ENCODE measurements around the gene FMOD. TPM values are rescaled to one million over a fixed set of nuclear protein-coding genes. Genes with fewer than 3 reads are reported as not detected.

Gene FMOD
- 14.0 and 18.0 TPM in 2 replicates for polyA plus RNA-seq (2011; rRNA removed)
- 1.8 and 2.3 TPM in 2 replicates for polyA minus RNA-seq (2011; rRNA and poly(A)+ RNA removed)

DNA sequence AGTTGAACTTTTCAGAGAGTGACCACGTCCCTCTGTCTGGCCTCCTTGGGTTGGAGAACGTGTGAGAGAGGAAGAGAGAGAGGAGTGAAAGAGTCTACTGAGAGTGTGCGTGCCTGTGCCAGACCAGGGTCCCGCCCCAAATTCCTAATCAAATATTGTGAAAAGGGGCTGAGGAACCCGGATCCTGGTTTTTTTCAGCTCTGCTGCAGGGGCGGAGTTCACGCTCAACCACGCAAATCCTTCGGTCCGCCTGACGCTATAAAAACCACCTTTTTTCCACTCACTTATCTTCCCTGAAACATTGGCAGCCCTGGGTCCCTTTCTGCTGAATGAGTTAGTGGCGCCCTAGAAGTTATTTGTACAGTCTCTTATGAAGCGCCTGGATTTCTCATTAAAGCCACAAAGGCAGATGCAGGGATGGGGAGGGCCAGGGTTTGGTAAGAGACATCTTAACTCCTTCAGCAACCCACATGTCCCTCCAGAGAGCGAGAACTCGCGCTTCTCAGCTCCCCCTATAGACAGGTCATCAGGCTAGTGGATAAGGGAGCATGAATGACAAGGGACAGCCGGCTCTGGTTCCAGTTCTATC, at the start of gene FMOD:
TSS of gene FMOD (minus strand) at position 86 of the 589 bp plus-strand sequence. CDS start 2,852 bp downstream, outside the sequence.
- H3K27me3 ChIP-seq (ENCODE audit: control insufficient read depth, insufficient read depth, low read length), result peaks cover 7% of the 10 kb centered on the region
- H3K36me3 ChIP-seq (ENCODE audit: control insufficient read depth, insufficient read depth, low read length), result no peaks in the 10 kb centered on the region
- ChIA-PET CTCF (interaction anchor here (0.8 to 9.7 kb wide), 8 partner anchors 10 to 350 kb away, joined by 3 to 132 read pairs (median 4); no protein-coding TSS in a partner anchor), POLR2A (no interaction called here)
- H3K4me3 ChIP-seq (ENCODE audit: low read depth, low read length), result peak within 1 kb of the TSS; percentile 8; the same call in 1 of the 2 replicates
- DNase-seq (ENCODE audit: low read depth), result no peak
- TF ChIP-seq, protein P1, sequence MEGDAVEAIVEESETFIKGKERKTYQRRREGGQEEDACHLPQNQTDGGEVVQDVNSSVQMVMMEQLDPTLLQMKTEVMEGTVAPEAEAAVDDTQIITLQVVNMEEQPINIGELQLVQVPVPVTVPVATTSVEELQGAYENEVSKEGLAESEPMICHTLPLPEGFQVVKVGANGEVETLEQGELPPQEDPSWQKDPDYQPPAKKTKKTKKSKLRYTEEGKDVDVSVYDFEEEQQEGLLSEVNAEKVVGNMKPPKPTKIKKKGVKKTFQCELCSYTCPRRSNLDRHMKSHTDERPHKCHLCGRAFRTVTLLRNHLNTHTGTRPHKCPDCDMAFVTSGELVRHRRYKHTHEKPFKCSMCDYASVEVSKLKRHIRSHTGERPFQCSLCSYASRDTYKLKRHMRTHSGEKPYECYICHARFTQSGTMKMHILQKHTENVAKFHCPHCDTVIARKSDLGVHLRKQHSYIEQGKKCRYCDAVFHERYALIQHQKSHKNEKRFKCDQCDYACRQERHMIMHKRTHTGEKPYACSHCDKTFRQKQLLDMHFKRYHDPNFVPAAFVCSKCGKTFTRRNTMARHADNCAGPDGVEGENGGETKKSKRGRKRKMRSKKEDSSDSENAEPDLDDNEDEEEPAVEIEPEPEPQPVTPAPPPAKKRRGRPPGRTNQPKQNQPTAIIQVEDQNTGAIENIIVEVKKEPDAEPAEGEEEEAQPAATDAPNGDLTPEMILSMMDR (IDR thresholded peaks at IDR 0.05; ENCODE audit: insufficient read depth, low read depth, low read length), result no peak

DNA sequence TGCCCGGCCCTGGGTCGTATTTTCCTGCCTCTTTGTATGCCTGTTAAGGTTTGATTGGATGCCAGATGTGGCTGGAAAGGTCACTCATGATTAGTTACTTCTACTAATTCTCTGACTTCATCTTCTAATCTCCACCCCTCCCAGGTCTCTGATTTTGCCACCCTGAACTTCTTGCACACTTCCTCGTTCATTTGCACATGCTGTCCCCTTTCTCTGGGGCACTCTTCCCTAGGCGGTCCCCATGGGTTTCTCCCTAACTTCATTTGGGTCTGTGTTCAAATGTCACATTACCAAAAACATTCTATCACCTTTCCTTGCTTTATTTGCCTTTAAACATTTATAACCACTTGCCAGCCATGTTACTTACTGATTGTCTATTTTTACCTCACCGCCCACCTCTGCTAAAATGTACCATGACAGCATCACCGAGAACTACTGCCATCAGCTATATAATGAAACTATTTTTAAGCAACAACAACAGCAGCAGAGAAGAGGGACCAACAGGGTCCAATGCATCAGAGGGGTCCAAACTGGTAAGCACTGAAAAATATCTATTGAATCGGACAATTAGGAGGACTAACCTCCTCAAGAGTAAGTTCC, 45.8 kb upstream of the FMOD start:
- Histone ChIP-seq H3K27me3 (ENCODE audit: control insufficient read depth, insufficient read depth, low read length) (0 out of 2 replicates have a peak, but pooled peaks cover 2% of the 10 kb centered on the region), H3K36me3 (ENCODE audit: control insufficient read depth, insufficient read depth, low read length) (no peaks in the 10 kb centered on the region), H3K4me3 (ENCODE audit: low read depth, low read length) (no peak overlapping the region)
- no peak for DNase-seq (ENCODE audit: low read depth)
- TF ChIP-seq, protein P1 (IDR thresholded peaks at IDR 0.05; ENCODE audit: insufficient read depth, low read depth, low read length), result no peak
- ChIA-PET POLR2A (no interaction called here), CTCF (no interaction called here)

DNA sequence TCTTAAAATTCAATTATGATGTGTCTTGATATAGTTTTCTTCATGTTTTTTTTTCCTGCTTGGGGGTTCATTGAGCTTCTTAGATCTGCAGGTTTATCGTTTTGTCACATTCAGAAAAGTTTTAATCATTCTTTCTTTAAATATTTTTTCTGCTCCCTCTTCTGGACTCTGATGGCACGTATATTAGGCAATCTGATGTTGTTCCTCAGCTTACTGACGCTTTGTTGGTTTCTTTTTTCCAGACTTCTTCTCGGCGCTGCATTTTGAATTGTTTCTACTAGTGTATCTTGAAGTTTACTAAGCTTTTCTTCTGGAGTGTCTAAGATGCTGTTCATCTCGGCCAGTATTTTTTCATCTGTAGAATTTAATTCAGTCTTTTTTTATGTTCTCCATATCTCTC, 44.8 kb upstream of the FMOD start:
- Histone ChIP-seq H3K36me3 (ENCODE audit: control insufficient read depth, insufficient read depth, low read length) (no peaks in the 10 kb centered on the region), H3K27me3 (ENCODE audit: control insufficient read depth, insufficient read depth, low read length) (0 out of 2 replicates have a peak, but pooled peaks cover 2% of the 10 kb centered on the region), H3K4me3 (ENCODE audit: low read depth, low read length) (no peak overlapping the region)
- ChIA-PET POLR2A (no interaction called here), CTCF (interaction anchor here (0.6 to 1.1 kb wide), 2 partner anchors 22 to 27 kb away, joined by 3 to 4 read pairs; no protein-coding TSS in a partner anchor)
- DNase-seq (ENCODE audit: low read depth), result no peak
- TF ChIP-seq, protein P1 (IDR thresholded peaks at IDR 0.05; ENCODE audit: insufficient read depth, low read depth, low read length), result peak; percentile 7; the same call in 1 of the 2 replicates

DNA sequence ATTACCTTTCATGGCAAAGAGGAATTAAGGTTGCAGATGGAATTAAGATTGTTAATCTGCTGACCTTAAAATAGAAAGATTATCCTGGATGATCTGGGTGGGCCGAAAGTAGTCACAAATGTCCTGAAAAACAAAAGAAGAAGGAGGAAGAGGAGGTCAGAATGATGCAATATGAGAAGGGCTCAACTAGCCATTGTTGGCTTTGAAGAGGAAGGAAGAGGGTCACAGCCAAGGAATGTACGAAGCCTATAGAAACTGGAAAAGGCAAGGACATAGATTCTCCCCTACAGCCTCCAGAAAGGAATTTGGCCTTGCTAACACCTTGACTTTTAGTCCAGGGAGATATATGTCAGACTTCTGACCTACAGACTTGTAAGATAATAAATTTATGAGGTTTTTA, 39.4 kb upstream of the FMOD start:
- no peaks in the 10 kb centered on the region for H3K36me3 ChIP-seq (ENCODE audit: control insufficient read depth, insufficient read depth, low read length)
- H3K27me3 ChIP-seq (ENCODE audit: control insufficient read depth, insufficient read depth, low read length), result peaks cover 4% of the 10 kb centered on the region
- CTCF ChIA-PET, result no interaction called here
- POLR2A ChIA-PET, result no interaction called here
- TF ChIP-seq, protein P1 (IDR thresholded peaks at IDR 0.05; ENCODE audit: insufficient read depth, low read depth, low read length), result no peak
- no peak overlapping the region for H3K4me3 ChIP-seq (ENCODE audit: low read depth, low read length)
- DNase-seq (ENCODE audit: low read depth), result no peak

DNA sequence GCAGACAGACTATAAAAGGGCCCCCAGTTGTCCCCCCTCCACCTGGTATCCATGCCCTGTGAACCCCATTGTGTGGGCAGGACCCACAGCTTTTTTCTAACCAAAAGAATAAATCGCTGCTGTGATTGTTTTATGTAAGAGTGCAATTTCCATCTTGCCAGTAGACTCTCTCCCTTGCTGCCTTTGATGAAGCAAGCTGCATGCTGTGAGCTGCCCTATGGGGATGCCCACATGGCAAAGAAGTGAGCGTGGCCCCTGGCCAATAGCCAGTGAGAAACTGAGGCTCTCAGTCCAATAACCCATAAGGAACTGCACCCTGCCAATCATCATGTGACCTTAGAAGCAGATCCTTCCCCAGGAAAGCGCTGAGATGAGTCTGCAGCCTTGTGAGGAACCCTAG, 37.8 kb upstream of the FMOD start:
- CTCF ChIA-PET, result interaction anchor here (1.0 to 1.5 kb wide), 2 partner anchors 52 to 99 kb away, joined by 3 read pairs; no protein-coding TSS in a partner anchor
- no peaks in the 10 kb centered on the region for H3K36me3 ChIP-seq (ENCODE audit: control insufficient read depth, insufficient read depth, low read length)
- no peak overlapping the region for H3K4me3 ChIP-seq (ENCODE audit: low read depth, low read length)
- peaks cover 4% of the 10 kb centered on the region for H3K27me3 ChIP-seq (ENCODE audit: control insufficient read depth, insufficient read depth, low read length)
- TF ChIP-seq, protein P1 (IDR thresholded peaks at IDR 0.05; ENCODE audit: insufficient read depth, low read depth, low read length), result no peak
- POLR2A ChIA-PET, result no interaction called here
- no peak for DNase-seq (ENCODE audit: low read depth)

Data from BJ (cell line).